ENCODE data around the gene FAM168B.
"Not testable (repeated sequence)": the region's sequence is repeated elsewhere in the genome, so short reads cannot be mapped to it uniquely, and the experiment has no call there.

The FAM168B gene

DNA sequence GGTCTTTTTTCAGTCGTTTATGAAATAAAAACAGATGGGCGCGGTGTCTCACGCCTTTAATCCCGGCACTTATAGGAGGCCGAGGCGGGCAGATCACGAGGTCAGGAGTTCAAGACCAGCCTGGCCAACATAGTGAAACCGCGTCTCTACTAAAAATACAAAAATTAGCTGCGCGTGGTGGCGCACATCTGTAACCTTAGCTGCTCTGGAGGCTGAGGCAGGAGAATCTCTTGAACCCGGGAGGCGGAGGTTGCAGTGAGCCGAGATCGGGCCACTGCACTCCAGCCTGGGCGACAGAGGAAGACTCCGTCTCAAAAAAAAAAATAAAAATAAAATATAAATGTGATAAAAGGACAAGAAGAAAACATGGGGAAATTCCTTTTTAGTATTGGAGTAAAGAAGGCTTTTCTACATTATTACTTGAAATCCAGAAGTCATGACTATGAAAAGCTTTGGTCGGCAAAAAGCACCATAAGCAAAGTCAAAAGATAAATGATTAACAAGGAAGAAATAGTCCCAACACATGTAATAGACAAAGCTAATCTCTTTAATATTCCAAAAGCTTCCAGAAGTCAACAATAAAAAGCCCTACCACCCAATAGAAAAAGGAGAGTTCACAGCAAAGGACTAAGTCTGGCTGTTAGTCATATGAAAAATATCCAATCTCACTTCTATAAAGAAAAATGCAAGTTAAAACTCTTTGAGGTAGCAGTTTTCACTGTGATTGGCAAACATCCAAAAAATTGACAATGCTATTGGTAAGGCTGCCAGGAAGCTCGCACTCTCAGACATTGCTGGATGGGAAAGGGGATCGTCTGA lies 1.4 kb upstream of the FAM168B start:
- no peak for DNase-seq

DNA sequence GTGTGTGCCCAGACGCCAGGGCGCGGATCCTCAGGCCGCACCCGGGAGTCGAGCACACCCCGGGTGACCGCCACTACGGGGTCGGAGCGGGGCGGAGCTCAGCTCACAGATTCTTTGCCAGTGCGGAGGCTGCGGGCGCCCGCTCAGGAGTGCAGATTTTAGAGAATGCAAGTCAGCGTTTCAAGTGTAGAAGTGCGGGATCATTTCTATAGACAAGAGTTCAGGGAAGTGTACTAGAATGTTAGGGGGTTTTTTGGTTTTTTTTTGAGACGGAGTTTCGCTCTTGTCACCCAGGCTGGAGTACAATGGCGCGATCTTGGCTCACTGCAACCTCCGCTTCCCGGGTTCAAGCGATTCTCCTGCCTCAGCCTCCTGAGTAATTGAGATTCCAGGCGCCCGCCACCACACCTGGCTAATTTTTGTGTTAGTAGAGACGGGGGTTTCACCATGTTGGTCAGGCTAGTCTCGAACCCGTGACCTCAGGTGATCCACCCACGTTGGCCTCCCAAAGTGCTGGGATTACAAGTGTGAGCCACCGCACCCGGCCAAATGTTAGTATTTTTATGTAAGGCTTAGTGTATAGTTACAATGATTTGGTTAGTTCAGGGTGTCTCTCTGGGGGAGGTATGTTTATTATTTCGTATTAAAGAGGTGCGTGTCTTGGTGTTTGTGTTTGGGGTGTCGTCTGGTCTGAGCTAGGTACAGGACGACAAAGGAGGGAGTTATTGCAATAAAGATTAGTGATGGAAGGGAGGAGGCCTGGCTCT lies 619 bp upstream of the FAM168B start:
- peak; percentile 37 for DNase-seq

DNA sequence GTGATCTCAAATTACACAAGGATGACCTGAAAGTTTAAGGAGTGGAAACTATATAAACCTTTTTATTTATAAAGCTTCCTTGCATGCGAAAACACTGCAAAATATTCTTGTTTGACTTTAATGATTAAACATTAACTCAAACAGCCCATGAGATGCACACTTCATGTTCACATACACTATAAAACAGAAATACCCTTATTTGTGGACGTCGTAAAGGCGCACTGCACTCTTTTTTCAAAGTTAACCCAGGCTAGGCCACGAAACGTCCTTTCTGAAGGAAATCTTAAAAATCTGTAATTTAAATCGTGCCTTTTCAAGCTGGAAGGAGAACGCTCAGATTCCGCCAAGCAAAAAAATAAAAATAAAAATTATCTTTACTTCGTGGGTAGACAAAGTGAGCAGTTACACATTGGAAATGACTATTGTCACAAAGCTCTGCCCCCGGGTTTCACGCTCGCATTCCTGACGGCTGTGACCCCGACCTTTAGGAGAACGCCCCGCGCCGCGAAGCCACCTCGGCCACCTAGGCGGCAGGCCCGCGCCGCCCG lies 728 bp downstream of the FAM168B start:
- no peak for DNase-seq

GRCh38 chr2:131085646-131086045 lies 7.6 kb downstream of the FAM168B start:
- DNase-seq, result no peak

- no peak for DNase-seq
These were observed 12.1 kb downstream of the FAM168B start for GRCh38 chr2:131081190-131081589.

GRCh38 chr2:131079931-131080330 lies 13.3 kb downstream of the FAM168B start:
- not testable (repeated sequence) for DNase-seq

GRCh38 chr2:131077966-131078365 lies 15.3 kb downstream of the FAM168B start:
- DNase-seq, result no peak

GRCh38 chr2:131077182-131077846 lies 15.9 kb downstream of the FAM168B start:
- DNase-seq, result no peak

DNA sequence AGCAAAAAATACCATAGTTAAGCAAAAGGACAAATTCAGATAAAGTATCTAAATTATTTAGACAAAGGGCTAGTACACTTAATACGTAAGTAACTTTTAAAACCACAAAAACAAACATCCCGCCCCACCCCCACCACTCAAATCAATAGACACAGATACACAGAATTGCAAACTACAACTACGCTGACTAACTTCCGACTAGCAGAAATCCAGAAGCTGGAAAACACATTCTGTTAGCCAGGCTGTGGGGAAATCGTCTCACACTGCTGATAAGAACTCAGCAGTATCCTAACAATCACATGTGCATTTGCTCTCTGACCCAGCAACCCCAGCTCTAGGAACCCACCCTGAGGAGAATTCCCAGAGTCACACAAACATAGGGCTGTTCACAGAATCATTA lies 16.6 kb downstream of the FAM168B start:
- no peak for DNase-seq

- not testable (repeated sequence) for DNase-seq
These were observed 17.7 kb downstream of the FAM168B start for GRCh38 chr2:131075578-131075977.

- DNase-seq, result not testable (repeated sequence)
These were observed 25.1 kb downstream of the FAM168B start for GRCh38 chr2:131068172-131068571.

DNA sequence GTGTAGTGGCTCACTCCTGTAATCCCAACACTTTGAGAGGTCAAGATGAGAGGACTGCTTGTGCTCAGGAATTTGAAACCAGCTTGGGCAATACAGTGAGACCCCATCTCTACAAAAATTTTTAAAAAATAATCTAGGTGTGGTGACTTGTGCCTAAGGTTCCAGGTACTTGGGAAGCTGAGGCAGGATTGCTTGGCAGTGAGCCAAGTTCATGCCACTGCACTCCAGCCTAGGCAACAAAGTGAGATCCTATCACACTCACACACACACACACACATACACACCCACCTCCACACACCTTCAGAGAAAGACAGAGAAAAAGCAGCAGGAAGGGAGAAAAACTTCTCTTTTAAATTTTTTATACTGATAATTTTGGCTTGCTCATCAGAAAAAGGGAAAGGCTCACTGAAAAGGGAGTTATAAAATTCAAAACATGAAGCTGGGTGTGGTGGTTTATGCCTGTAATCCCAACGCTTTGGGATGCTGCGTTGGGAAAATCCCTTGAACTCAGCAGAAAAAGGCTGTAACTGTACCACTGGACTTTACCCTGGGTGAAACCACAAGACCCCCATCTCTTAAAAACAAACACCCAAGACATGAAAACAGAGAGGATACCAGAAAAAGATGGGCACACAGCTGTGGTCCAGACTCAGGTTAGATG lies 25.7 kb downstream of the FAM168B start:
- DNase-seq, result no peak

- DNase-seq, result no peak
These were observed 28.4 kb downstream of the FAM168B start for GRCh38 chr2:131064589-131065512.

DNA sequence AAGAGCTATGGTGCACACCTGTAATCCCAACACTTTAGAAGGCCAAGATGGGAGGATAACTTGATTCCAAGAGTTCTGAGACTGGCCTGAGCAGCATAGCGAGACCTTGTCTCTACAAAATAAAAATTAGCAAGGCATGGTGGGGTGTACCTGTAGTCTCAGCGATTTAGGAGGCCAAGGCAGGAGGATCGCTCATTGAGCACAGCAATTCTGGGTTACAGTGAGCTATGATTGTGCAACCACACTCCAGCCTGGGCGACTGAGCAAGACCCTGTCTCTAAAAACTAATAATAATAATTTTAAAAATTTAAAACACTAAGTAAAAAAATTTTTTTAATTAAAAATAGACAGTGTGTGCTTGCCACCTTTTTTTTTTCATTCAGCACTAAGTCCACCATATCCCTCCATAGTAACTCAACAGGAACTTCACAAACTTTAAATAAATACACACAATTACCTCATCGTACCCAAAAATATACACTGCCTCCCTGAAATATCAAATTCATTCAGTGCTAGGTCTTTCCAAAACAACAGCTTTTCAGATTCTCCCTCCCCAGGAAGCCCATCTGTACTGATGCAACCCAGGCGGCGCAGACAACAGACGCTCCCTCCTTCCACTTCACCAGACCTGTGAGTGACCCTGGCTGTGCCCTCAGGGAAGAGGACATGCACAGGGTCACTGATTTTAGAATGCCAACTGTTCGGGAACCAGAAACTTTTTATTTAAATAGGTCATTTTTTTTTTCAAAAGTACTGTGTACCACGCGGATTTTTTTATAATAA lies 29.6 kb downstream of the FAM168B start:
- no peak for DNase-seq

DNA sequence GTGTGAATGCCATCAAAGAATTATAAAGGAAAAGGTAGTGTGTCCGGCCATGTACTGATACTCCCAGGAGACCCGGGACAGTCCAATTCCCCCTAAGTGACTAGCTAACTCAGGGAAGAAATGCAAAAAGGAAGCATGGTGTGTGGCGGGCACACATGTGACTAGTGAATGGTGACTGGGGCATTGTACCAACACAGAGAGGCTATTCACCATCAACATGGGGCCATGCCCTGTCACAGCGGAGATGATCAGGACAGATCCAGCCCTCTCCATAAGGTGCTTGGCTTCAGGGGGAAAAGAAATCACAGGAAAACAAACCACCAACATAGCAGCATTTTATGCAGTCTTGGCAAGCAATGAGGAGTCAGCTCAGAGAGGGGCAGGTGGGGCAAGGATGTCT lies 34.3 kb downstream of the FAM168B start:
- DNase-seq, result no peak

DNA sequence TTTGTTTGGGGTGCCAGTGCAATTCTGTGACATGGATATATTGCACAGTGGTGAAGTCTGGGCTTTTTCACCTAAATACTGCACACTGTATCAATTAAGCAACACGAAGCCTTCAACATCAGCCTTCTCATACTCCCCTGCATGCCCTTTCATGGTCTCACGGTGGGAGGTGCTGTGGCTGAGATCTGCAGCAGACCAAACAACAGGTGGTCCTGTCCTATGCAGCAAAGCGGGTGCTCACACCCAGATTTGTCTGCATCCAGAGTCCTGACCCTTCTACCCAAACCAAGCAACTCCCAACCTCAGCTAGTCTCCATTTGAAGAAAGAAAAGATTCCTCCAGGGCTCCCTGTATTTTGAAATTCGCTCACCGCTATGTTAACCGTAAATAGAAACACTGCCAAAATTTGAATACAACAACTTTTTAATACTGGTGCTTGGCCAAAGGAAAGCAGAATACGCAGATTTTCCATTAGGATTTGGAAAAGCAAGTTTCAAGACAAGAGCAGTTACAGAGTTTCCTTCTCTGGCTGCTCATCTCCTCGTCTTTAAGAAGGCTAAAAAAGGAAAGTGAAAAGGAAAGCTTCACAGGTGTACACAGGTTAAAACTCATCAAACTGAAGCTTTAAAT lies 34.9 kb downstream of the FAM168B start:
- DNase-seq, result no peak

- DNase-seq, result no peak
These were observed 36.4 kb downstream of the FAM168B start for GRCh38 chr2:131056932-131057287.

GRCh38 chr2:131056204-131056931 lies 36.9 kb downstream of the FAM168B start:
- DNase-seq, result no peak

DNA sequence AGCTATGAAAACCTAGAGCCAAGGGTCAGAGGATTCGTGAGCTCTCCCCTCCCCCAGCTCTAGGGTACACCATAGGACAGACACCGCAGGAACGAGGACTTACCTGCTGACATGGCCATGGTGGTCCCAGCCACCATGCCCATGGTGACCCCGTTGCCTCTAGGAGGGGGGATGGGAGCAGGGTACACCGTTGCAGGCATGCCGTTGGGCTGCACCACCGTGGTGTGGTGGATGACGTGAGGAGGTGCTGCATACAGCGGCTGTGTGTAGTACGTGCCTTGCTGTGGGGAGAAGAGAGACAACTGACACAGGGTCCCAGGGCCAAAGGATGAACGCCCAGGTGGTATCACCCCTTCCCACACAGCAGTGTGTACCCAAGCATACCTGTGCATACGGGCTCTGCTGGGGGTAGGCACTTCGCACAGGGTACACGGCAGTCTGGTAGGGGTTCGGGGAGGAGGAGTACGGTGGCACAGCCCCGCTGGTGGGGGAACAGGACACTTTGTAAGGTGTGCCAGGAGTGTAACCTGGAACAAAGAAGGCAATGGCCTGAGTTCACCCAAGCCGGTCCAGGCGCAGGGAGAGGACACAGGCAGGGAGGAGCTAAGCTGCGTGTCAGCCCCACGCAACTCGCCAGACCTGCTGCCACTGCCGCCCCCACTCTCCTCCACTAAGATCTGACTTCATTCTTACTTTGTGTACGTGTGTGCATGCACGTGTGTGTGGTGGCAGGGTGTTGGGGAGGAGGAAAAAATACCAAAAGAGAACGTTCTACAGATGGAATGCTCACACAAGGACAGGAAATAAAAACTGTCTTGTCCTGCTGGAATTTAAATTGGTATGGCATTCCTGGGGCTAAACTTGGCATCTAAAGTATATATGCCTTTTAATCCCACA lies 37.8 kb downstream of the FAM168B start:
- DNase-seq, result no peak

Data from stimulated activated CD4-positive, alpha-beta T cell treated with anti-CD3 and anti-CD28 coated beads, Interleukin-15, amount 100 ng/mL, for 24 hours (primary cell).